Left renal cortex interstitium (tissue), 4 donors: Measurements from ENCODE around the gene SLC25A21. TPM values are rescaled to one million over a fixed set of nuclear protein-coding genes. Genes with fewer than 3 reads are reported as not detected.
A peak's percentile ranks its signal among the peaks of the same experiment; 100 is the strongest.
"Not testable (repeated sequence)": the region's sequence is repeated elsewhere in the genome, so short reads cannot be mapped to it uniquely, and the experiment has no call there.

ENCODE experiments used
- DNase-seq, 4 donors: peaks; one replicate each; pipeline ENCODE4 v3.0.0-alpha.2; 2013; ENCODE audit warnings: low read depth in 4 of 4, low spot score in 2 of 4, missing footprints in 1 of 4
- polyA plus RNA-seq, 4 donors: library from polyadenylated mRNA; unstranded; fragments of 120-200 nt; gene quantifications; one replicate each; pipeline ENCODE4 v1.2.1, GENCODE V29; 2013; ENCODE audit not compliant: insufficient read length in 4 of 4

The SLC25A21 gene
- polyA plus RNA-seq, 4 donors = 2.3 to 4.4 (median 3.3) TPM

- no peak for DNase-seq
These were observed 327.8 kb downstream of the SLC25A21 start for GRCh38 chr14:36844443-36845195.

GRCh38 chr14:36843410-36843809 lies 329.0 kb downstream of the SLC25A21 start:
- DNase-seq = no peak

GRCh38 chr14:36835128-36835527 lies 337.3 kb downstream of the SLC25A21 start:
- DNase-seq = no peak

- no peak for DNase-seq
These were observed 338.1 kb downstream of the SLC25A21 start for GRCh38 chr14:36834293-36834692.

GRCh38 chr14:36829547-36829946 lies 342.9 kb downstream of the SLC25A21 start:
- no peak for DNase-seq

GRCh38 chr14:36827861-36828260 lies 344.5 kb downstream of the SLC25A21 start:
- no peak for DNase-seq

- DNase-seq = no peak
These were observed 345.8 kb downstream of the SLC25A21 start for GRCh38 chr14:36826614-36827013.

GRCh38 chr14:36824854-36825253 lies 347.6 kb downstream of the SLC25A21 start:
- DNase-seq = no peak

- no peak for DNase-seq
These were observed 348.8 kb downstream of the SLC25A21 start for GRCh38 chr14:36823651-36824050.

- no peak for DNase-seq
These were observed 349.7 kb downstream of the SLC25A21 start for GRCh38 chr14:36822685-36823084.

GRCh38 chr14:36820901-36821300 lies 351.5 kb downstream of the SLC25A21 start:
- no peak for DNase-seq

GRCh38 chr14:36820111-36820709 lies 352.2 kb downstream of the SLC25A21 start:
- DNase-seq = no peak

- DNase-seq = no peak
These were observed 353.5 kb downstream of the SLC25A21 start for GRCh38 chr14:36818794-36819384.

- no peak for DNase-seq
These were observed 354.2 kb downstream of the SLC25A21 start for GRCh38 chr14:36818246-36818645.

GRCh38 chr14:36817071-36817930 lies 355.1 kb downstream of the SLC25A21 start:
- DNase-seq = no peak

- DNase-seq = no peak
These were observed 355.9 kb downstream of the SLC25A21 start for GRCh38 chr14:36816481-36816880.

- not testable (repeated sequence) for DNase-seq
These were observed 357.6 kb downstream of the SLC25A21 start for GRCh38 chr14:36814783-36815182.

- DNase-seq = no peak
These were observed 362.2 kb downstream of the SLC25A21 start for GRCh38 chr14:36810209-36810608.

- DNase-seq = no peak
These were observed 364.7 kb downstream of the SLC25A21 start for GRCh38 chr14:36807727-36808126.

GRCh38 chr14:36805131-36805559 lies 367.3 kb downstream of the SLC25A21 start:
- peak in 1 of 4 donors; percentile 11 for DNase-seq

- no peak for DNase-seq
These were observed 374.8 kb downstream of the SLC25A21 start for GRCh38 chr14:36797634-36798033.
